C4-2B (cell line): Measurements from ENCODE around the gene HIF1A.

ENCODE experiments used
- H3K27ac ChIP-seq: fragments of 450-650 bp; 2 replicates; pipeline ENCODE4 v1.5.1; 2017
- ZFX ChIP-seq: fragments of 450-650 bp; IDR thresholded peaks from 2 replicates; pipeline ENCODE4 v1.6.1; 2017
- TF ChIP-seq, protein P1 (sequence below): fragments of 450-650 bp; conservative IDR thresholded peaks from 2 replicates; pipeline ENCODE4 v1.5.1; 2017; ENCODE audit warnings: mild to moderate bottlenecking

HIF1A gene

DNA sequence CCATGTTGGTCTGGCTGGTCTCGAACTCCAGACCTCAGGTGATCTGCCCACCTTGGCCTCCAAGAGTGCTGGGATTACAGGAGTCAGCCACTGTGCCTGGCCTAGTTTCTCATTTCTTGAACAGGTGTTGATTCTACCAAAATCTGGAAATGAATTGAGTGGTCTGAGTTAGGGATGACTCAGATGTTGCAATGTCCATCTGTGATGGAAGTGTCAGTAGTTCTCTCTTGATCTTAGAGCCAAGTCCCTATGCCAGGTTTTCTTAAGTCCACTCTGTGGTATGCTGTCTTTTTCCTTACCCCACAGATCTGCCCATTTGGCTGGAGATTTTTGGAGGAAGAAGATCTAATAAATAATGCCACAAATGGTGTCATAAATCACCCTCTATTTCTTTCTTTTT lies 79.5 kb downstream of the HIF1A start:
- no peak overlapping the region for H3K27ac ChIP-seq
- TF ChIP-seq, protein P1, sequence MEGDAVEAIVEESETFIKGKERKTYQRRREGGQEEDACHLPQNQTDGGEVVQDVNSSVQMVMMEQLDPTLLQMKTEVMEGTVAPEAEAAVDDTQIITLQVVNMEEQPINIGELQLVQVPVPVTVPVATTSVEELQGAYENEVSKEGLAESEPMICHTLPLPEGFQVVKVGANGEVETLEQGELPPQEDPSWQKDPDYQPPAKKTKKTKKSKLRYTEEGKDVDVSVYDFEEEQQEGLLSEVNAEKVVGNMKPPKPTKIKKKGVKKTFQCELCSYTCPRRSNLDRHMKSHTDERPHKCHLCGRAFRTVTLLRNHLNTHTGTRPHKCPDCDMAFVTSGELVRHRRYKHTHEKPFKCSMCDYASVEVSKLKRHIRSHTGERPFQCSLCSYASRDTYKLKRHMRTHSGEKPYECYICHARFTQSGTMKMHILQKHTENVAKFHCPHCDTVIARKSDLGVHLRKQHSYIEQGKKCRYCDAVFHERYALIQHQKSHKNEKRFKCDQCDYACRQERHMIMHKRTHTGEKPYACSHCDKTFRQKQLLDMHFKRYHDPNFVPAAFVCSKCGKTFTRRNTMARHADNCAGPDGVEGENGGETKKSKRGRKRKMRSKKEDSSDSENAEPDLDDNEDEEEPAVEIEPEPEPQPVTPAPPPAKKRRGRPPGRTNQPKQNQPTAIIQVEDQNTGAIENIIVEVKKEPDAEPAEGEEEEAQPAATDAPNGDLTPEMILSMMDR = no peak
- no peak for TF ChIP-seq ZFX

DNA sequence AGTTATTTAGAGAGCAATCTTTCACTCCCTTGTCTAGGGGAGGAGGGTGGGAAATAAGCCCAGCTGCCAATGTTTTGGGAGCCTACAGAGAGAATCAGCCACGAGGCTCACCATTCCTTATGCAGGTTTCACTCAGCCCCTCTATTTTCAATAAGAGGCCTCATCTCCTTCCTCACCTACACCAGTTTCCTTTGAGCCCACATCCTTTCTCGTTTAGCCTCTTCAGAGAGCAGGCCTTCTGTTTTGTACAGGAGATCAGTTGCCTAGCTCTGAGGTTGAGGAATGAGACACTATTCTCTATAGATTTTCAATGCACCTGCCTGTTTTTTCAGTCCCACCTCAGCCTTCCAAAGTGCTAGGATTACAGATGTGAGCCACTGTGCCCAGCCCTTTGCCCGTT lies 84.8 kb downstream of the HIF1A start:
- TF ChIP-seq, protein P1 = no peak
- TF ChIP-seq ZFX = no peak
- no peak overlapping the region for H3K27ac ChIP-seq

GRCh38 chr14:61797309-61797708 lies 102.0 kb downstream of the HIF1A start:
- no peak overlapping the region for H3K27ac ChIP-seq
- TF ChIP-seq, protein P1 = no peak
- TF ChIP-seq ZFX = no peak
